NCI-H510A (cell line): ENCODE data around the gene SLC39A5.
"Not testable (repeated sequence)": the region's sequence is repeated elsewhere in the genome, so short reads cannot be mapped to it uniquely, and the experiment has no call there.

ENCODE experiments used
- DNase-seq: peaks from one replicate; lab custom pipeline; 2025; lab: John Stamatoyannopoulos, UW

SLC39A5 gene

DNA sequence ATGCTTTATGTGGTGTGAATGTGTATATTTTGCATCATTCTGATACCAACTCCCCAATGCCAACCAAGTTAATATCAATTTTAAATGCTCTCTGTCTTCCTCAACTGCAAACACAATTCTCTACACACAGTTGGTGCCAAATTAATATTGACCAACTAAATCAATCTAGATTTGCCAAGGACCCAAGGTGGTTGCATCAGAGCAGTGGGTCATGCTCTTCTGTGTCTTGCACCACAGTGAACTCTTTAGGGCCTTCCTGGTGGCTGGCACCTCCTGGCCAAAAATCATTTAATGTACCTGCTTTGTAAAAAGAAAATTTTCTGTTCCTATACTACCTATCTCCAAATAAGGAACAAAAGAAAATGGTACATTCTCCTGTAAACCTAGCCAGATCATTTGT, 51.0 kb downstream of the SLC39A5 start:
- DNase-seq, result no peak

DNA sequence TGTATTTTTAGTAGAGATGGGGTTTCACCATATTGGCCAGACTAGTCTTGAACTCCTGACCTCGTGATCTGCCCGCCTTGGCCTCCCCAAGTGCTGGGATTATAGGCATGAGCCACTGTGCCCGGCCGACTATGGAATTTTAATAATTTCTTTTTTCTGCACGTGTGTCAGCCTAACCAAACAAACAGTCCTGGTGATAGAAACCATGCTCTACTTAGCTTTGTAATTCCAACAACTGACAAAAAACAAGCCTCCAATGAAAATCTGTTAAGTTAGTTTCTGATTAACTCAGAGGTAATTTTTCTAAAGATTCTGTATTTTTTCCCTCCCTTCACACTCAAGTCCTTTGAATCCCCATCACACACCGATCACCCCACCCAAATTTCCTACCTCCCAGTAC, 52.2 kb downstream of the SLC39A5 start:
- DNase-seq, result no peak

DNA sequence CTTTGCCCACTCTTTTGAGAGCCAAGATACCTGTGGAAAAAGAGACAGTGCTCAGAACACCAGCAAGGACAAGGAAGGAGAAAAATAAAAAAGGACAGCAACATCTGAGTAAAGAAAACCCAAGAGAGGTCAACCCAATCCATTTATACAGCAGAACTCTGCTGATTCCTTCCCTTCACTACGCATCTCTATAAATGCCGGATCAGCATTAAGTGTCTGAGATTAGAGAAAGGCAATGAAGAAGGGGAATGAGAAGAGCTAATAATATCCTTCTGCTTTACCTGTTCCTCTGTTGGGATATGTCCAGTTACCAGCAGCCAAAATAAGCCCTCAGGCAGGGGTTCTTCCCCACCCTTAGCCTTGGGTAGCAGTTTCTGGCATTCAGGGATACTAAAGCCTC, 52.7 kb downstream of the SLC39A5 start:
- DNase-seq, result no peak

DNA sequence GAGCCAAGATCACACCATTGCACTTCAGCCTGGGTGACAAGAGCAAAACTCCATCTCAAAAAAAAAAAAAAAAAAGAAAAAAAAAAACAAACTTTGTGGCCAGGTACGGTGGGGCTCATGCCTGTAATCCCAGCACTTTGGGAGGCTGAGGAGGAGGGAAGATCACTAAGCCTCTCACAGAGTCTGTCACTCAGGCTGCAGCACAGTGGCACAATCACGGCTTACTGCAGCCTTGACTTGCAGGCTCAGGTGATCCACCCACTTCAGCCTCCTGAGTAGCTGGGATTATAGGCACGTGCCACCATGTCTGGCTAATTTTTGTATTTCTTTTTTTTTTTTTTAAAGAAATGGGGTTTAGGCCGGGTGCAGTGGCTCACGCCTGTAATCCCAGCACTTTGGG, 54.4 kb downstream of the SLC39A5 start:
- DNase-seq, result not testable (repeated sequence)

DNA sequence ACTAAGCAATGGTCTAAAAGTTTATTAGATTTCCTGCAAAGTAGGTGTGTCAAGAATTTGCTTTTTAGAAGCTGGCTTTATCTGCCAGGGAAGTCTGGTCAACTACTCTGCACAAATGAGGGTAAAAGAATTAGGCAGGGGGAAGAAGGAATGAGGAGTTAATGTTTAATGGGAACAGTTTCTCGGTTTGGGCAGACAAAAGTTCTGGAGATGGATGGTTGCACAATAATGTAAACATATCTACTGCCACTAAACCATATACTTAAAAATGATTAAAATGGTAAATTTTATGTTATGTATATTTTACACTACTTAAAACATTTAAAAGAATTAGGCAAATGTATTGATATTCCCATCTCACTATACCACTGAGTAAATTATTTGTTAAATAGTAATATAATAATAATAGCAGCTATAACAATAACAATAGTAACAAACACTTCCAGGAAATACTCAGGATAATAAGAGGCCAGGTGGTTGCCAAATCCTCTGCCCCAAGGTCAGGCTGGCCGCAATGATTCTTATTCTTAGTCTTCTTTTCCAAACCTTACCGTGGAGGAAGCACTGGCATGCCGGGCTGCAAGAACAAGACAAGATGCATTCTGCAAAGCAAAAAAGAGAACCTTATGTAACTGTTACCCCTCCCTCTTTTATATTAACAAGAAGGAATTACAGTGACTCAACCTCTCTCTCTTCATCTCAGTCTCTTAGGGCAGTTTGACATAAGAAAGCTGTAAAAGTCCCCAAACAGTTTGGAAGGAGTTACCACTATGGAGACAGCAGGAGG, 56.4 kb downstream of the SLC39A5 start:
- no peak for DNase-seq
